Liver (tissue), 9 donors: Measurements from ENCODE around the gene MGAT3. TPM values are rescaled to one million over a fixed set of nuclear protein-coding genes. Genes with fewer than 3 reads are reported as not detected.

Experiments used
- DNase-seq: peaks from one replicate; pipeline ENCODE4 v3.0.0-alpha.2; 2017; ENCODE audit warnings: low spot score
- H3K27ac ChIP-seq, 2 donors: one replicate each; pipeline ENCODE4 v1.7.0; 2013; ENCODE audit warnings: inconsistent platforms in 2 of 2, low read length in 2 of 2, control low read depth in 1 of 2, low read depth in 1 of 2, mild to moderate bottlenecking in 1 of 2
- H3K27me3 ChIP-seq, 4 donors: one replicate each; pipeline versions ENCODE4 v1.6.1 to v1.7.0; 2013; ENCODE audit warnings: low read length in 3 of 4, inconsistent platforms in 1 of 4, mild to moderate bottlenecking in 1 of 4, moderate library complexity in 1 of 4; ENCODE audit not compliant: control insufficient read depth in 4 of 4, insufficient read depth in 4 of 4
- H3K36me3 ChIP-seq, 4 donors: one replicate each; pipeline versions ENCODE4 v1.6.1 to v1.7.0; 2013; ENCODE audit warnings: low read length in 3 of 4, mild to moderate bottlenecking in 3 of 4, low read depth in 1 of 4, moderate library complexity in 1 of 4; ENCODE audit not compliant: control insufficient read depth in 4 of 4, insufficient read depth in 3 of 4
- H3K4me1 ChIP-seq, 4 donors: one replicate each; pipeline versions ENCODE4 v1.6.1 to v1.7.0; 2013; ENCODE audit warnings: low read length in 3 of 4, mild to moderate bottlenecking in 3 of 4, moderate library complexity in 1 of 4; ENCODE audit not compliant: control insufficient read depth in 4 of 4, insufficient read depth in 4 of 4
- H3K4me3 ChIP-seq, 3 donors: one replicate each; pipeline versions ENCODE4 v1.6.1 to v1.7.0; 2013; ENCODE audit warnings: low read length in 3 of 3, control low read depth in 1 of 3, low read depth in 1 of 3, mild to moderate bottlenecking in 1 of 3
- H3K9ac ChIP-seq, 2 donors: one replicate each; pipeline ENCODE4 v1.7.0; 2013; ENCODE audit warnings: low read length in 2 of 2, mild to moderate bottlenecking in 2 of 2, moderate library complexity in 2 of 2, control low read depth in 1 of 2, low read depth in 1 of 2
- H3K9me3 ChIP-seq, 4 donors: one replicate each; pipeline versions ENCODE4 v1.6.1 to v1.7.0; 2013; ENCODE audit warnings: low read length in 3 of 4; ENCODE audit not compliant: control insufficient read depth in 4 of 4
- ATF3 ChIP-seq: IDR thresholded peaks from 2 replicates; pipeline ENCODE4 v1.6.1; 2016; ENCODE audit warnings: antibody characterized with exemption
- CTCF ChIP-seq: fragments of 150-350 bp; IDR thresholded peaks from 2 replicates; pipeline ENCODE4 v1.5.1; 2017; ENCODE audit warnings: improper control_type of control experiment, low read depth, low read length; ENCODE audit not compliant: missing input control
- EGR1 ChIP-seq, 2 donors: IDR thresholded peaks; 2 replicates each; pipeline ENCODE4 v1.6.1; 2016 to 2018; ENCODE audit warnings: antibody characterized with exemption in 2 of 2, low read depth in 2 of 2
- FOXA1 ChIP-seq: IDR thresholded peaks from 2 replicates; pipeline ENCODE4 v1.6.1; 2016; ENCODE audit warnings: antibody characterized with exemption
- FOXA2 ChIP-seq: IDR thresholded peaks from 2 replicates; pipeline ENCODE4 v1.6.1; 2016; ENCODE audit warnings: antibody characterized with exemption
- GABPA ChIP-seq, 2 donors: IDR thresholded peaks in 1 of 2; conservative IDR thresholded peaks in 1 of 2; 2 replicates each; pipeline ENCODE4 v1.6.1; 2016; ENCODE audit warnings: antibody characterized with exemption in 2 of 2, mild to moderate bottlenecking in 1 of 2, moderate library complexity in 1 of 2
- HNF4A ChIP-seq, 2 donors: conservative IDR thresholded peaks; 2 replicates each; pipeline ENCODE4 v1.6.1; 2016; ENCODE audit warnings: antibody characterized with exemption in 2 of 2, mild to moderate bottlenecking in 2 of 2
- HNF4G ChIP-seq: IDR thresholded peaks from 2 replicates; pipeline ENCODE4 v1.6.1; 2016; ENCODE audit warnings: antibody characterized with exemption
- JUND ChIP-seq, 2 donors: IDR thresholded peaks; 2 replicates each; pipeline ENCODE4 v1.6.1; 2016; ENCODE audit warnings: antibody characterized with exemption in 2 of 2
- NR2F2 ChIP-seq: IDR thresholded peaks from 2 replicates; pipeline ENCODE4 v1.6.1; 2016; ENCODE audit warnings: antibody characterized with exemption
- RAD21 ChIP-seq, 2 donors: IDR thresholded peaks; 2 replicates each; pipeline ENCODE4 v1.6.1; 2016; ENCODE audit warnings: antibody characterized with exemption in 2 of 2, mild to moderate bottlenecking in 2 of 2
- REST ChIP-seq: IDR thresholded peaks from 2 replicates; pipeline ENCODE4 v1.6.1; 2016; ENCODE audit warnings: antibody characterized with exemption, mild to moderate bottlenecking
- RXRA ChIP-seq, 2 donors: IDR thresholded peaks; 2 replicates each; pipeline ENCODE4 v1.6.1; 2017 to 2018; ENCODE audit warnings: antibody characterized with exemption in 2 of 2, mild to moderate bottlenecking in 1 of 2
- SP1 ChIP-seq: IDR thresholded peaks from 2 replicates; pipeline ENCODE4 v1.6.1; 2018; ENCODE audit warnings: antibody characterized with exemption, mild to moderate bottlenecking
- TAF1 ChIP-seq: conservative IDR thresholded peaks from 2 replicates; pipeline ENCODE4 v1.6.1; 2016; ENCODE audit warnings: antibody characterized with exemption, mild to moderate bottlenecking
- YY1 ChIP-seq: IDR thresholded peaks from 2 replicates; pipeline ENCODE4 v1.6.1; 2016; ENCODE audit warnings: antibody characterized with exemption, mild to moderate bottlenecking
- WGBS: extraction: QIAGEN DNeasy Blood & Tissue Kit; methylation state at CpG from one replicate; pipeline ENCODE4 v1.1.7; 2013; 5-methylcytosine and 5-hydroxymethylcytosine counted together
- polyA plus RNA-seq, 2 donors: library from polyadenylated mRNA; stranded (reverse) in 1 of 2; unstranded in 1 of 2; fragments of 200-250 nt in 1 of 2; fragments of >200 nt in 1 of 2; fragmentation: Nextera tagmentation in 1 of 2; extraction: Ambion mirVana in 1 of 2; gene quantifications; one replicate each; pipeline versions ENCODE4 v1.2.1 to v1.2.3, GENCODE V29; 2013 to 2015
- total RNA-seq, 2 donors: library from RNA; depleted of rRNA; stranded (reverse); fragments of >200 nt; gene quantifications; one replicate each; pipeline ENCODE4 v1.2.3, GENCODE V29; 2014
- TF ChIP-seq, protein P1 (sequence below): IDR thresholded peaks from 2 replicates; pipeline ENCODE4 v1.6.1; 2016; ENCODE audit warnings: antibody characterized with exemption
- donor health status: healthy.
- donor health status: healthy.
- donor health status: healthy.
- donor health status: healthy.
- donor health status: healthy.

The MGAT3 gene
- total and polyA plus RNA-seq, 4 donors, result 0.03 to 7.6 (median 0.10) TPM

GRCh38 chr22:39510529-39511149 is 53.8 kb downstream of the MGAT3 start:
- Histone ChIP-seq H3K9ac (no peak overlapping the region), H3K4me3 (no peak overlapping the region), H3K36me3 (peaks cover 15 to 77% (median 69%) of the 10 kb centered on the region in 4 donors), H3K4me1 (peaks cover 0 to 8% (median 0%) of the 10 kb centered on the region in 4 donors), H3K9me3 (no peaks in the 10 kb centered on the region), H3K27ac (no peak overlapping the region), H3K27me3 (no peaks in the 10 kb centered on the region)
- no peak for TF ChIP-seq TAF1
- no peak for TF ChIP-seq FOXA2
- TF ChIP-seq YY1, result no peak
- TF ChIP-seq SP1, result no peak
- WGBS, result 94% methylated on average over 4 of the region's 4 CpGs
- DNase-seq, result no peak

DNA sequence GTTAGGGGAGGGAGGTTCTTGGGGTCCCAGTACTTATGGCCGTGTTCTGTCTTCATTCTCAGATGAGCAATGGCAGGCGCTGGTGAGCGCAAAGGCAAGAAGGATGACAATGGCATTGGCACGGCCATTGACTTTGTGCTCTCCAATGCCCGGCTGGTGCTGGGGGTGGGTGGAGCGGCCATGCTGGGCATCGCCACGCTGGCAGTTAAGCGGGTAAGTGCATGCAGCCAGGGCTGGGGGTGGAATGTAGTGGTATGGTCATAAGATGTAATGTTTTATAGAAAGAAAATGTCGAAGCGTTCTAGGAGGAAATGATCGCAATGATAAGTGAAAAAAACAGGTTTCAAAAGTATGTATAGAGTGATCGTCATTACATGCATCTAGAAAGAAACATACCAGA is 54.4 kb downstream of the MGAT3 start:
- WGBS, result 95% methylated on average over 13 of the region's 13 CpGs
- Histone ChIP-seq H3K4me1 (peaks cover 0 to 8% (median 0%) of the 10 kb centered on the region in 4 donors), H3K36me3 (peaks cover 15 to 76% (median 67%) of the 10 kb centered on the region in 4 donors), H3K27me3 (no peaks in the 10 kb centered on the region), H3K9me3 (no peaks in the 10 kb centered on the region), H3K4me3 (no peak overlapping the region), H3K27ac (no peak overlapping the region), H3K9ac (no peak overlapping the region)
- no peak for DNase-seq
- TF ChIP-seq NR2F2 (no peak), RXRA (IDR thresholded peaks at IDR 0.05) (no peak), JUND (IDR thresholded peaks at IDR 0.05) (no peak), GABPA (IDR thresholded peaks at IDR 0.05 in 1 of 2, conservative IDR thresholded peaks at IDR 0.05 in 1 of 2) (no peak), HNF4A (conservative IDR thresholded peaks at IDR 0.05) (no peak), HNF4G (no peak)
- TF ChIP-seq, protein P1, sequence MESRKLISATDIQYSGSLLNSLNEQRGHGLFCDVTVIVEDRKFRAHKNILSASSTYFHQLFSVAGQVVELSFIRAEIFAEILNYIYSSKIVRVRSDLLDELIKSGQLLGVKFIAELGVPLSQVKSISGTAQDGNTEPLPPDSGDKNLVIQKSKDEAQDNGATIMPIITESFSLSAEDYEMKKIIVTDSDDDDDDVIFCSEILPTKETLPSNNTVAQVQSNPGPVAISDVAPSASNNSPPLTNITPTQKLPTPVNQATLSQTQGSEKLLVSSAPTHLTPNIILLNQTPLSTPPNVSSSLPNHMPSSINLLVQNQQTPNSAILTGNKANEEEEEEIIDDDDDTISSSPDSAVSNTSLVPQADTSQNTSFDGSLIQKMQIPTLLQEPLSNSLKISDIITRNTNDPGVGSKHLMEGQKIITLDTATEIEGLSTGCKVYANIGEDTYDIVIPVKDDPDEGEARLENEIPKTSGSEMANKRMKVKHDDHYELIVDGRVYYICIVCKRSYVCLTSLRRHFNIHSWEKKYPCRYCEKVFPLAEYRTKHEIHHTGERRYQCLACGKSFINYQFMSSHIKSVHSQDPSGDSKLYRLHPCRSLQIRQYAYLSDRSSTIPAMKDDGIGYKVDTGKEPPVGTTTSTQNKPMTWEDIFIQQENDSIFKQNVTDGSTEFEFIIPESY, result no peak

DNA sequence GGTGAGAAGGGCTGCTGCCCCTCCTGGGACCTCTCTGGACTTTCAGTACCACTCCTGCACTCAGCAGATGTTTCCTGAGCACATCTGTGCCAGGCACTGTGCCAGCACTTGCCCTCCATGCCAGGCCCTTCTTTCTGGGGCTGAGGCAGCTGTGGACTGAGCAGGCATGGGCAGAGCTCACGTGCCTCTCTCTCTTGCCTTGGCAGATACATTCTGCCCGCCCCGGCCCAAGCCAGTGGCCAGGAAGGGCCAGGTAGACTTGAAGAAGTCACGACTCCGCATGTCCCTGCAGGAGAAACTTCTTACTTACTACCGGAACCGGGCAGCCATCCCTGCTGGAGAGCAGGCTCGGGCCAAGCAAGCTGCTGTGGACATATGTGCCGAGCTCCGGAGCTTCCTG is 55.2 kb downstream of the MGAT3 start:
- peaks cover 15 to 73% (median 63%) of the 10 kb centered on the region in 4 donors for H3K36me3 ChIP-seq
- WGBS, result 95% methylated on average over 10 of the region's 10 CpGs
- H3K27ac ChIP-seq, result no peak overlapping the region

More for the DNA sequence above, 55.2 kb downstream of the MGAT3 start:
- no peak for DNase-seq
- H3K4me1 ChIP-seq, result peaks cover 0 to 8% (median 0%) of the 10 kb centered on the region in 4 donors
- H3K9ac ChIP-seq, result no peak overlapping the region
- H3K27me3 ChIP-seq, result no peaks in the 10 kb centered on the region
- TF ChIP-seq EGR1 (IDR thresholded peaks at IDR 0.05; ENCODE audit: low read depth in 2 of 2), result no peak
- no peak for TF ChIP-seq CTCF
- TF ChIP-seq FOXA2, result no peak
- no peak for TF ChIP-seq FOXA1
- no peak for TF ChIP-seq ATF3
- no peak for TF ChIP-seq NR2F2
- TF ChIP-seq, protein P1, result no peak
- TF ChIP-seq SP1, result no peak
- no peak for TF ChIP-seq REST
- no peak for TF ChIP-seq TAF1
- TF ChIP-seq GABPA (IDR thresholded peaks at IDR 0.05 in 1 of 2, conservative IDR thresholded peaks at IDR 0.05 in 1 of 2), result no peak
- TF ChIP-seq YY1, result no peak
- TF ChIP-seq JUND (IDR thresholded peaks at IDR 0.05), result no peak
- TF ChIP-seq RAD21 (IDR thresholded peaks at IDR 0.05), result no peak
- TF ChIP-seq HNF4A (conservative IDR thresholded peaks at IDR 0.05), result no peak
- no peak for TF ChIP-seq HNF4G
- TF ChIP-seq RXRA (IDR thresholded peaks at IDR 0.05), result no peak
- H3K9me3 ChIP-seq, result no peaks in the 10 kb centered on the region
- H3K4me3 ChIP-seq, result no peak overlapping the region
